ENCODE data around the gene NKAIN2.

The NKAIN2 gene

DNA sequence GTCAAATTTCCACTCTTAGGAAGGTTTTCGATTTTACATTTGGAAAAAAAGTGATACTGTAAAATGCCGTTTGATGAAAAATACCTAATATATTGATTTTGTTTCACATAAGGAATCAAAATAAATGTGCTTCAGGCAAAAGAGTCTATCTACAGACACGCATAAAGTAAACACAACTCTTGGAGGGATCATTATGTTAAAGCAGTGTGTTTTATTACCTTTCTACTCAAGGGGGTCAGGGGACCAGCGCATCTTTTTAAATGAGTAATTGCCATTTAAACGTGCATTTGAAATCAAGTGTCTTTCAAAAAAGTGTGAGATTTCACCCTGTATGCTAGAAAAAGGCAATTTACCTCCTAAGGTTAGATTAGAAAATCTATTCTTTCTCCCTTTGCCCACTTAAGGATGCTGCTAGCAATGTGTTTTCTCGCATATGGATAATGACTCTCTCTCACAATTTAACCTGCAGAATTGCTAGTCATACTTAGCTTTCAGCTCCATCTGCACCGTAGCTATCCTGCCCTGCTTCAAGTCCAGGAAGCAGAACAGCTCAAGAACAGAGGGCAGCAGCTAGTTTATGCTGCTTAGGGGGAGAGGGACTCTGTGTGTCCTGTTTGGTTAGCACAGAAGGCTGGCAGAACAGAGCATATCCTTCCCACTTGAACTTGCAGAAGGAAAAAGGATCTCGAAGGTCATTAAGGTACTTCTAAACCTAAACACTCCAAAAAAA is 35.0 kb downstream of the NKAIN2 start:
- Histone ChIP-seq H3K4me1 (ENCODE audit: control insufficient read depth in 2 of 2, insufficient read depth in 2 of 2, low read length in 2 of 2) (no peaks in the 10 kb centered on the region), H3K4me3 (ENCODE audit: low read length in 2 of 2) (no peak overlapping the region), H3K9ac (ENCODE audit: low read depth in 1 of 2, low read length in 2 of 2) (no peak overlapping the region), H3K36me3 (ENCODE audit: control insufficient read depth in 2 of 2, insufficient read depth in 2 of 2, low read length in 2 of 2) (no peaks in the 10 kb centered on the region), H3K9me3 (ENCODE audit: control insufficient read depth in 2 of 2, low read length in 2 of 2) (no peaks in the 10 kb centered on the region), H3K27me3 (ENCODE audit: control insufficient read depth in 2 of 2, insufficient read depth in 2 of 2, low read length in 2 of 2) (peaks cover 0 to 3% of the 10 kb centered on the region in 2 donors), H3K27ac (ENCODE audit: low read depth in 2 of 2, low read length in 2 of 2) (no peak overlapping the region)

DNA sequence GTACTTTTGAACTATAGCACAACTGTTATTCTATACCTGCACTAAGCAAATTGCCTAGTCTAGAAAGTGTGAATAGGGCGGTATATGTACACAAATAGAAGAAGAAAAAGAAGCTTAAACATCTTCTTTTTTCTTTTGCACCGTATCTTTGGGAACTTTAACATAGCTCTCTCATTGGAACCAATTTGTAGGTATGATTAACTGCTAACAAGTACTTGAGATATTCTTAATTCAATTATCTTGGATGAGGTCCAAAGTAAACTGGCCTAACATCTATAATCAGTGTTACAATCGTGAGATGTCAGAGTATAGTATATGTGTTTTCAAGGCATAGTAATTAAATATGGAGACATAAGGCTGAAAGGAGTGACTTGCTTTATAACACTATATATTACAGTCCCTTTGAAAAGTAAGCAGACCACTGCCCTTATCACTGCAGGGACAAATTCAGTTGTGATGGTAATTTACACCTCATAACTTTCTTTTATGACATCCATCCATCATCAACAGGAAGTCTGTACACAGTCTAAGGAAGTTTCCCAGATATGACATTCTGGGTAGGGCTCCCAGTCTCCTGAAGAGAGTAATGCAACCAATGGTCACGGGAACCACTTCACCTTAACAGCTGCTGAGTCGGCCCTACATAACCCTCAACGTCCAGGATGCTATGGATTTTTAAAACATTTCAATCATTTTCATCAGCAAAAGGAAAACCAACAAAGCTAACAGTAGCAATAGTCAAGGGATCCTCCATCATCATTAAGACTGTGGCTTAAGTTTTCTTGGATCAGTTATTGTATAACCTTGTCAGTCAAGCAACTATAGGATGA is 37.6 kb downstream of the NKAIN2 start:
- H3K27ac ChIP-seq (ENCODE audit: low read depth in 2 of 2, low read length in 2 of 2) = no peak overlapping the region
- H3K9me3 ChIP-seq (ENCODE audit: control insufficient read depth in 2 of 2, low read length in 2 of 2) = no peaks in the 10 kb centered on the region
- no peak overlapping the region for H3K9ac ChIP-seq (ENCODE audit: low read depth in 1 of 2, low read length in 2 of 2)
- H3K4me1 ChIP-seq (ENCODE audit: control insufficient read depth in 2 of 2, insufficient read depth in 2 of 2, low read length in 2 of 2) = no peaks in the 10 kb centered on the region
- H3K27me3 ChIP-seq (ENCODE audit: control insufficient read depth in 2 of 2, insufficient read depth in 2 of 2, low read length in 2 of 2) = peaks cover 0 to 3% of the 10 kb centered on the region in 2 donors
- no peak overlapping the region for H3K4me3 ChIP-seq (ENCODE audit: low read length in 2 of 2)
- no peaks in the 10 kb centered on the region for H3K36me3 ChIP-seq (ENCODE audit: control insufficient read depth in 2 of 2, insufficient read depth in 2 of 2, low read length in 2 of 2)

DNA sequence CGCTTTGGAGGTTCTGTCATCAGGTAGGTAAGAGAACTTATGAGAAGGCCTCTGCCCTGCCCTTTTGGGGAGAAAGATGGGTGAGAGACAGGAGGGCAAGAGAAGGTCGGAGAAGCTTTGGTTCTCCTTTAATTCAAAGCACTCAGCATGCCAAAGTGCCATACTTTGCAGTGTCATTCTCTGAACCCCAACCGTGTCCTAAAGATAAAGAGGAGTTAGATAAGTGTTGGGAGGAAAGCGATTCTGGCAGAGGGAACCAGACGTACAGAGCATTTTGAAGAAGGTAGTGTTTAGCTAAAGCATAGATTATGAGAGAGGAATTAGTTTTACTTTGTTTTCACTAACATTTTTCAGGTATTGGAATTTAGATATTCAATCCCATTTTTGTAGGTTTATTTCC is 40.3 kb downstream of the NKAIN2 start:
- Histone ChIP-seq H3K9ac (ENCODE audit: low read depth in 1 of 2, low read length in 2 of 2) (no peak overlapping the region), H3K36me3 (ENCODE audit: control insufficient read depth in 2 of 2, insufficient read depth in 2 of 2, low read length in 2 of 2) (no peaks in the 10 kb centered on the region), H3K4me1 (ENCODE audit: control insufficient read depth in 2 of 2, insufficient read depth in 2 of 2, low read length in 2 of 2) (no peaks in the 10 kb centered on the region), H3K27ac (ENCODE audit: low read depth in 2 of 2, low read length in 2 of 2) (no peak overlapping the region), H3K4me3 (ENCODE audit: low read length in 2 of 2) (no peak overlapping the region), H3K27me3 (ENCODE audit: control insufficient read depth in 2 of 2, insufficient read depth in 2 of 2, low read length in 2 of 2) (no peaks in the 10 kb centered on the region), H3K9me3 (ENCODE audit: control insufficient read depth in 2 of 2, low read length in 2 of 2) (no peaks in the 10 kb centered on the region)

DNA sequence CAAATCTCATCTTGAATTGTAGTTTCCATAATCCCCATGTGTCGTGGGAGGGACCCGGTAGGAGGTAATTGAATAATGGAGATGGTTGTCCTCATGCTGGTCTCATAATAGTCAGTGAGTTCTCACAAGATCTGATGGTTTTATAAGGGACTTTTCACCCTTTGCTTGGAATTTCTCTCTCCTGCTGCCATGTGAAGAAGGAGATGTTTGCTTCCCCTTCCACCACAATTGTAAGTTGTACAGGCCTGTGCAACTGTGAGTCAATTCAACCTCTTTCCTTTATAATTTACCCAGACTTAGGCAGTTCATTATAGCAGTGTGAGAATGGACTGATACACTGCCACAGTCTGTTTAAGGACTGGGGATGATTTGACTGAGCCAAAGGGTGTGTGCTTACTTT is 44.7 kb downstream of the NKAIN2 start:
- no peaks in the 10 kb centered on the region for H3K9me3 ChIP-seq (ENCODE audit: control insufficient read depth in 2 of 2, low read length in 2 of 2)
- H3K4me3 ChIP-seq (ENCODE audit: low read length in 2 of 2) = no peak overlapping the region
- no peak overlapping the region for H3K9ac ChIP-seq (ENCODE audit: low read depth in 1 of 2, low read length in 2 of 2)
- no peaks in the 10 kb centered on the region for H3K27me3 ChIP-seq (ENCODE audit: control insufficient read depth in 2 of 2, insufficient read depth in 2 of 2, low read length in 2 of 2)
- H3K4me1 ChIP-seq (ENCODE audit: control insufficient read depth in 2 of 2, insufficient read depth in 2 of 2, low read length in 2 of 2) = no peaks in the 10 kb centered on the region
- H3K27ac ChIP-seq (ENCODE audit: low read depth in 2 of 2, low read length in 2 of 2) = no peak overlapping the region
- H3K36me3 ChIP-seq (ENCODE audit: control insufficient read depth in 2 of 2, insufficient read depth in 2 of 2, low read length in 2 of 2) = no peaks in the 10 kb centered on the region

DNA sequence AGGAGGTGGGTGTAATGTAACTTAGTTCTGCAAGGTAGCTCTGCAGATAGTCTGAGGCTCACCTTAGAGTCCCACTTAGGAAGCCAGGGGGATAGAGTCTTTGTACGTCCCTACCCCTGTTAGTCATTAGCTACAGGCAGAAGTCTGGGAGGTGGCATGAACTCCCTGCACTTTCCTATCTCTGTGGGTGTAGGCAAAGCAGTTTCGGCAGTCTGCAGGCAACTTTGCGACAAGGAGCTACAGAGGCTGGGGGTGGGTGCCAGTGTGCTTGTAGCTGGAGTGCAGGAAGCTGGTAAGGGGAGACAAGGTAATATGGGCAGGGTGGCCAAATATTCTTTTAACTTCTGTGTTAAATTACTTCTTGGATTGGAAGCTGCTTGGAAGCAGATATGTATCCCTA is 45.7 kb downstream of the NKAIN2 start:
- no peaks in the 10 kb centered on the region for H3K9me3 ChIP-seq (ENCODE audit: control insufficient read depth in 2 of 2, low read length in 2 of 2)
- H3K9ac ChIP-seq (ENCODE audit: low read depth in 1 of 2, low read length in 2 of 2) = no peak overlapping the region
- no peak overlapping the region for H3K4me3 ChIP-seq (ENCODE audit: low read length in 2 of 2)
- no peaks in the 10 kb centered on the region for H3K36me3 ChIP-seq (ENCODE audit: control insufficient read depth in 2 of 2, insufficient read depth in 2 of 2, low read length in 2 of 2)
- H3K27me3 ChIP-seq (ENCODE audit: control insufficient read depth in 2 of 2, insufficient read depth in 2 of 2, low read length in 2 of 2) = no peaks in the 10 kb centered on the region
- H3K4me1 ChIP-seq (ENCODE audit: control insufficient read depth in 2 of 2, insufficient read depth in 2 of 2, low read length in 2 of 2) = no peaks in the 10 kb centered on the region
- H3K27ac ChIP-seq (ENCODE audit: low read depth in 2 of 2, low read length in 2 of 2) = no peak overlapping the region

DNA sequence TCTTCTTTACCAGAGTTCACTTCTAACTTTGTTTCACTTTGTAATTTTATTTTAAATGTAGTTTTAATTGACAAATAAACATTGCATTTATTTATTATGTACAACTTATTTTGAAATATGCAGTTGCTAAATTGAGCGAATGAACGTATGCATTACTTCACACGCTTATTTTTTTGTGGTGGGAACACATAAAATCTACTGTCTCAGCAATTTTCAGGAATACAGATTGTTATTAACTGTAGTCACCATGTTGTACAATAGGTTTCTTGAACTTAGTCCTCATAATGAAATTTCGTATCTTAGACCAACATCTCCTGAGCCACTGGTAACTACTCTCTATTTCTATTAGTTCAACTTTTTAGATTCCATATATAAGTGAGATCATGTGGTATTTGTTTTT is 46.9 kb downstream of the NKAIN2 start:
- Histone ChIP-seq H3K27me3 (ENCODE audit: control insufficient read depth in 2 of 2, insufficient read depth in 2 of 2, low read length in 2 of 2) (no peaks in the 10 kb centered on the region), H3K4me3 (ENCODE audit: low read length in 2 of 2) (no peak overlapping the region), H3K9me3 (ENCODE audit: control insufficient read depth in 2 of 2, low read length in 2 of 2) (no peaks in the 10 kb centered on the region), H3K36me3 (ENCODE audit: control insufficient read depth in 2 of 2, insufficient read depth in 2 of 2, low read length in 2 of 2) (no peaks in the 10 kb centered on the region), H3K27ac (ENCODE audit: low read depth in 2 of 2, low read length in 2 of 2) (no peak overlapping the region), H3K9ac (ENCODE audit: low read depth in 1 of 2, low read length in 2 of 2) (no peak overlapping the region), H3K4me1 (ENCODE audit: control insufficient read depth in 2 of 2, insufficient read depth in 2 of 2, low read length in 2 of 2) (no peaks in the 10 kb centered on the region)

DNA sequence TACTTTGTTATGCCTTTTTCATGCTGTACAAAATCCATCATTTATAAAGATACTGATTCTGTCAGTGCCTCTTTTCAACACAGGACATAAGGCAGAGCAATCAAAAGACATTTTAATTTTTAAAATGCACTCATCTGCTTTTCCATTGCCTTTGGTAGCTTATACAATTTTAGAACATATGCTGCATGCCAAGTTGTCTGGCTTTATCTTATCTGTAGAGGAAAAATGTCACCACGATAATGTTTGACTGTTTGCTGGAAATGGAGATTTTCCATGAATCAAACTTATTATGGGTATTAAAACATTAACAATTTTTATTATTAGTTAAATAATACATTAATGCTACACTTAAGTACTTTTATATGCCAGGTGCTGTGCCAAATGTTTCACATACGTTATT is 50.5 kb downstream of the NKAIN2 start:
- no peaks in the 10 kb centered on the region for H3K4me1 ChIP-seq (ENCODE audit: control insufficient read depth in 2 of 2, insufficient read depth in 2 of 2, low read length in 2 of 2)
- H3K4me3 ChIP-seq (ENCODE audit: low read length in 2 of 2) = no peak overlapping the region
- H3K36me3 ChIP-seq (ENCODE audit: control insufficient read depth in 2 of 2, insufficient read depth in 2 of 2, low read length in 2 of 2) = no peaks in the 10 kb centered on the region
- no peak overlapping the region for H3K27ac ChIP-seq (ENCODE audit: low read depth in 2 of 2, low read length in 2 of 2)
- no peaks in the 10 kb centered on the region for H3K27me3 ChIP-seq (ENCODE audit: control insufficient read depth in 2 of 2, insufficient read depth in 2 of 2, low read length in 2 of 2)
- H3K9ac ChIP-seq (ENCODE audit: low read depth in 1 of 2, low read length in 2 of 2) = no peak overlapping the region
- no peaks in the 10 kb centered on the region for H3K9me3 ChIP-seq (ENCODE audit: control insufficient read depth in 2 of 2, low read length in 2 of 2)

DNA sequence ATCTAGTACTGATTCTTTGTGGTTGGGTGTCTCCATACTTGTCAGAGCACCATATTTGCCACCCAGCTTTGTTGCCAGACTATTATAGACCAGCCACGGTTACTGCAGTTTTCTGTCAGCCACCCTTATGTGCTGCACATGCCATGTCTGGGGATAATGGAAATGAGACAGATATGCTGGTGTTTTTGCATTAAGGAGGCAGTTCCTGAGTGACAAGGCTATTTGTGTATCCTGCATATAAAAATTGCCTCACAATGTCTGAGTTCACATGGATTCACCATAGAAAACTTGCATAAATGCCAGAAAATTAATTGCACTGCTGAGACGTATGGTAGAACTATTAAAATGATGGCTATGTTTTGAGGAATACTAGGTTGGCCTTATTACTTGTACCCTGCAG is 51.8 kb downstream of the NKAIN2 start:
- Histone ChIP-seq H3K27ac (ENCODE audit: low read depth in 2 of 2, low read length in 2 of 2) (no peak overlapping the region), H3K27me3 (ENCODE audit: control insufficient read depth in 2 of 2, insufficient read depth in 2 of 2, low read length in 2 of 2) (no peaks in the 10 kb centered on the region), H3K36me3 (ENCODE audit: control insufficient read depth in 2 of 2, insufficient read depth in 2 of 2, low read length in 2 of 2) (no peaks in the 10 kb centered on the region), H3K4me1 (ENCODE audit: control insufficient read depth in 2 of 2, insufficient read depth in 2 of 2, low read length in 2 of 2) (no peaks in the 10 kb centered on the region), H3K4me3 (ENCODE audit: low read length in 2 of 2) (no peak overlapping the region), H3K9me3 (ENCODE audit: control insufficient read depth in 2 of 2, low read length in 2 of 2) (no peaks in the 10 kb centered on the region), H3K9ac (ENCODE audit: low read depth in 1 of 2, low read length in 2 of 2) (no peak overlapping the region)

DNA sequence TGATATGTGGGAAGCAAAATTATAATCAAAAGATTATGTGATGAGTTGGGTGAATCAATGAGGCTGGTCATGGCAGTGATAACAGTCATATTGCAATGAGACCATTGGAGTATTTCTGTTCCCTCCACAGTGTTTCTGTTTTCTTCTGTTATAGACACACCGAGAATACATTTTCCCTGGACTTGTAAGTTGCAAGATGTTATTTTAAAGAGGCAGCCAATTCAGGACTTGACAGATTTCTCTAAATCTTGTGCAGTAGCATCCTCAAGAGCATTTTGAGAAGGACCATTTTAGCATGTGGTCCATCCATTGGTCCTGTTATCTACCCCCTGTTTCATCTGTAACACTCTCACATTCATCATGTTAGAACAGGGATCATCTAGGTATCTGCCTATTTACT is 55.6 kb downstream of the NKAIN2 start:
- H3K36me3 ChIP-seq (ENCODE audit: control insufficient read depth in 2 of 2, insufficient read depth in 2 of 2, low read length in 2 of 2) = no peaks in the 10 kb centered on the region
- H3K4me3 ChIP-seq (ENCODE audit: low read length in 2 of 2) = no peak overlapping the region
- H3K4me1 ChIP-seq (ENCODE audit: control insufficient read depth in 2 of 2, insufficient read depth in 2 of 2, low read length in 2 of 2) = no peaks in the 10 kb centered on the region
- H3K9me3 ChIP-seq (ENCODE audit: control insufficient read depth in 2 of 2, low read length in 2 of 2) = no peaks in the 10 kb centered on the region
- no peaks in the 10 kb centered on the region for H3K27me3 ChIP-seq (ENCODE audit: control insufficient read depth in 2 of 2, insufficient read depth in 2 of 2, low read length in 2 of 2)
- H3K9ac ChIP-seq (ENCODE audit: low read depth in 1 of 2, low read length in 2 of 2) = no peak overlapping the region
- H3K27ac ChIP-seq (ENCODE audit: low read depth in 2 of 2, low read length in 2 of 2) = no peak overlapping the region

DNA sequence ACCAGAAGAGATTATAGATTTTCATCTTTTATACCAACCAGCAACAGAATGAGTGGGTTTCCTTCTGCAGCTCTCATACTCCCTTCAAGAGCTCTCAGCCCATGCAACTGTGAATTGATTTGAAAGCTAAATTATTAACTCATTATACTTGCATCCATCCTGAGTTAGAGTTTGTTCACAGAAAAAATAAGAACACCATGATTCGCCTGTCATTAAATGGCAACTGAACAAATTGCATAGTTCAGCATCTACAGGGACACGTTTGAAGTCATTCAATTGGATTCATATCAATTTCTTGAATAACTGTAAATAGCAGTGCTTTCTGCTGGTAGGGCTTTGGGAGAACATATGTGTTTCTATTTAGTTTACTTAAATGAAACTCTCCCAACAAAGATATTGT is 65.7 kb downstream of the NKAIN2 start:
- H3K4me1 ChIP-seq (ENCODE audit: control insufficient read depth in 2 of 2, insufficient read depth in 2 of 2, low read length in 2 of 2) = no peaks in the 10 kb centered on the region
- no peak overlapping the region for H3K9ac ChIP-seq (ENCODE audit: low read depth in 1 of 2, low read length in 2 of 2)
- no peaks in the 10 kb centered on the region for H3K27me3 ChIP-seq (ENCODE audit: control insufficient read depth in 2 of 2, insufficient read depth in 2 of 2, low read length in 2 of 2)
- no peaks in the 10 kb centered on the region for H3K9me3 ChIP-seq (ENCODE audit: control insufficient read depth in 2 of 2, low read length in 2 of 2)
- no peak overlapping the region for H3K4me3 ChIP-seq (ENCODE audit: low read length in 2 of 2)
- no peak overlapping the region for H3K27ac ChIP-seq (ENCODE audit: low read depth in 2 of 2, low read length in 2 of 2)
- no peaks in the 10 kb centered on the region for H3K36me3 ChIP-seq (ENCODE audit: control insufficient read depth in 2 of 2, insufficient read depth in 2 of 2, low read length in 2 of 2)

All from mucosa of rectum (tissue), 2 donors.